GM19035 (cell line): ENCODE results near the gene GSAP.

ENCODE experiments used
- ATAC-seq: cut with Tn5 transposase; IDR thresholded peaks from one replicate; pipeline ENCODE4 v1.9.1; 2021; ENCODE audit not compliant: unreplicated experiment

GSAP gene

DNA sequence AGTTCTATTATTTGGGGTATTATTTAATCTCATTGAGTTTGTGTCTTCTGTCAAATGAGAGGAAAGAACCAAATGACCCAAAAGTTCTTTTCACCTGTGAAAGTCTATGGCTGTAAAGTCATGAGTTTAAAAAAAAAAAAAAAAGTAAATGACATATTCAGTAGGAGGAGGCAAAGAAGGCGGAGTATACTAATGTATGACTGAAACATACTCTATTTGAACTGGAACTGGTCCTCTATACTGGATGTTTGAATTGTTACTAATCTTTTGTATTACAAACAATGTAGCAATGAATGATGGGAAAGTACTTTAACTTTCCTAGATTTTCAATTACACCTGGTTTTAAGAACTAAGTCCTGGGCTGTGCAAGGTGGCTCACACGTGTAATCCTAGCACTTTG is 24.9 kb upstream of the GSAP start:
- no peak for ATAC-seq

GRCh38 chr7:77439572-77439971 is 23.4 kb upstream of the GSAP start:
- ATAC-seq, result no peak

- ATAC-seq, result no peak
These were observed 22.0 kb upstream of the GSAP start for GRCh38 chr7:77438131-77438530.

DNA sequence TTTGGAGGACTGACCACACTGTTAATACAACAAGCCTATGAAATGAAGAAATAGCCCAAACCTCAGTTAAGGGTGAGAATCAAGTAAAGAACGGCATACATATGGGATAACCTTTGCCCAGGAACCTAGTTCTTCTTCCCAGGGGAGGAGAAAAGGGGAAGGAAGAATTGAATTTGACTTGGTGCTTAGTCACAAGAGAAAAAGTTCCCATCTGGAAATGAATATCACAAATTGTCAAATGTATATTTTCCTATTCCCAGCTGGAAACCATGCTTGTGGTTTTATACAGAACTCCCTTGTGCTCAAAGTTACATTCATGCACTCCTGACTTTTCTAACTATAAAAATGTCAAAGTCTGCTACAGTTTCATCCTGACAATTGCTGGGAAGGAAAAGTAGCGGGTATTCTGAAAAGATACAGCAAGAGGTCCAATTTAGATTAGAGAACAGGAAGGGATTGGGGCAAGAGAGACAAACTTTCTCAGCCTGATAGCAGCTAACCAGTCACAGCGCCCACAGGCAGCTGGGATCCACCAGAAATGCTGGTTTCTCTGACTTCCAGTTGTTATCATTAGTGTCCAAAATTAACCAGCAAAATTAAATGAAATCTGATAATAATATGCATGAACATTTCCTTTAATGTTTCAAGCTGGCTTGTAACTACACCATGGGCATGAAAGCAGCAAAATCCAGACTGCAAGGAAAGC is 18.6 kb upstream of the GSAP start:
- ATAC-seq, result no peak

GRCh38 chr7:77433901-77434300 is 17.8 kb upstream of the GSAP start:
- ATAC-seq, result no peak

GRCh38 chr7:77430927-77431326 is 14.8 kb upstream of the GSAP start:
- ATAC-seq, result no peak

DNA sequence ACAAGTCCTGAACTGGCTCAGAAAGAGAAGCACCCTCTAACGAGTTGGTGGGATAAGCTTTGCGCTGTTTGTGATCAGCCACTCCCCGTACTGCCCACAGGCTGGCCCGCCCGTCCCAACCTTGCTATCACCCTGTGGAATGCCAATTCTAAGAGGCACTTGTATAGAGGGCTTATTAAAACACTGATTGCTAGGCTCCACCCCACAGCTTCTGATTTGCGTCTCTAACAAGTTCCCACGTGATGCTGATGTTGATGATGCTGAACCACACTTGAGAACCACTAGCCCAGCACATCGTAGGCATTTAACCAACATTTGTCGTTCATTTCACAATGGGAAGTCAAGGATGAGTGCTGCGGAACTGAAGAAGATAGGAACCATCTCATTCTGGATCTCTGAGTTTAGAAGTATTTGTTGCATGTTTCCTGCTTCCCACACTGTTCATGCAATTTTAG is 12.7 kb upstream of the GSAP start:
- no peak for ATAC-seq

DNA sequence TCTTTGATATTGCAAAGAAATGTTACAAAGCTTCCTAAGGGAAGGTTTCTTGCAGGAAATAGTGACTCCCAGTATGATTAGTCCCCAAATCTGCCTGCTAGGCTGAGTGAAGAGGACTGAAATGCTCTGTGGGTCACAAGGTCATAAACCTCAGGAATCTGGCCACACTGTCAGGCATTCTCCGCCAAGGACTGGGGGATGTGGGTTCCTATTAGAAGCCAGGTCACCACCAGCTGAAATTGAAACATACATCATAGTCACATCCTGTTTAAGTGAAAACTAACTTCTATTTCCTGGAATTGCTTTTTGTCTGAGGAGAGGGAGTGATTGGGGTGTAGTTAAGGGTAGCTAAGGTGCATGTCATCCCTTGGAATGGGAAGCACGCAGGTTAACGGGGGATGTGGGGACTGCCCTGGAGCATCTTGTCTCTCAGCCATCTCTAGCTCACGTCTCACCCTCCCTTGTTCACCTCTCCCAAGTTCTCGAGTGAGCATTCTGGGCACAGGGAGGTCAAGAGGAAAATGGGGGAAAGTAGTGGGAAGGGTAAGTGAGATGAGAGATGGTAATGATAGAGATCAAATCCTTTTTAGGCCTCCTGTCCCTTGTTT is 12.0 kb upstream of the GSAP start:
- ATAC-seq, result no peak

DNA sequence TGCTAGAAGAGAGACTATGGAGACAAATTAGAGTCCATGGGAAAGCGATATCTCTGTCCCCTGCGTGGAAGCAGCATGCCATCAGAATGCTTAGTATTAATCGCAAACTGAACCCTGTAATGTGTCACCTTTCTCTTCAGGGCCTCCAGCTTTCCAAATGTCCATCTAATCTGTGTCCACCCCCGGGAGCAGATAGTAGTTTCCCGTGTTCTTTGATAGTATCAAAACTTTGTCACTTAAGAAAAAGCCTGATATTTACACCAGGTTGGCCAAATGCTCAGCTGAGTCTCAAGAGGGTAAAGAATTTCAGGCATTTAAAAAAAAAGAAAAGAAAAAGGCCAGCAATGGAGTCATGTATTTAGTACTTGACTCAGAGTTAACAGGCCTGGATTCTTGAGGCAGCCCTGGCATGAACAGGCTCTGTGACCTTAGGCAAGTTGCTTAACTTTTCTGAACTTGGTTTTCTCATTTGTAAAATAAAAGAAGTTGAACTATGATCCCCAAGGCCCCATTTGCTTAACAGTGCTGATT is 10.4 kb upstream of the GSAP start:
- ATAC-seq, result no peak

GRCh38 chr7:77426052-77426404 is 9.9 kb upstream of the GSAP start:
- peak; percentile 69 for ATAC-seq

- no peak for ATAC-seq
These were observed 9.2 kb upstream of the GSAP start for GRCh38 chr7:77425101-77426051.

DNA sequence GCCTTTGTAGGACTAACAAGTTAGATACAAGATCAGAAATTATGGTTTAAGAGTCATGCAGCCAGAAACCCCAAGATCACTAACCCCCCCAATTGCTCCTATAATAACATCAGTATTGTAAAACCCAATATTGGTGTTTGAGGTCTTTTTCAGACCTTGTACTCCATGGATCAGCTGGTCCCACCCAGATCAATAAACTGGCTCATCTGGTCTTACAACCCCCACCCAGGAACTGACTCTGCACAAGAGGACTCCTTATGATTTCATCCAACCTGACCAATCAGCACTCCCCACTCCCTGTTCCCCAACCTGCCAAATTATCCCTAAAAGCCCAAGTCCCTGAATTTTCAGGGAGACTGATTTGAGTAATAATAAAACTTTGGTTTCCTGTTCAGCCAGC is 6.4 kb upstream of the GSAP start:
- no peak for ATAC-seq

DNA sequence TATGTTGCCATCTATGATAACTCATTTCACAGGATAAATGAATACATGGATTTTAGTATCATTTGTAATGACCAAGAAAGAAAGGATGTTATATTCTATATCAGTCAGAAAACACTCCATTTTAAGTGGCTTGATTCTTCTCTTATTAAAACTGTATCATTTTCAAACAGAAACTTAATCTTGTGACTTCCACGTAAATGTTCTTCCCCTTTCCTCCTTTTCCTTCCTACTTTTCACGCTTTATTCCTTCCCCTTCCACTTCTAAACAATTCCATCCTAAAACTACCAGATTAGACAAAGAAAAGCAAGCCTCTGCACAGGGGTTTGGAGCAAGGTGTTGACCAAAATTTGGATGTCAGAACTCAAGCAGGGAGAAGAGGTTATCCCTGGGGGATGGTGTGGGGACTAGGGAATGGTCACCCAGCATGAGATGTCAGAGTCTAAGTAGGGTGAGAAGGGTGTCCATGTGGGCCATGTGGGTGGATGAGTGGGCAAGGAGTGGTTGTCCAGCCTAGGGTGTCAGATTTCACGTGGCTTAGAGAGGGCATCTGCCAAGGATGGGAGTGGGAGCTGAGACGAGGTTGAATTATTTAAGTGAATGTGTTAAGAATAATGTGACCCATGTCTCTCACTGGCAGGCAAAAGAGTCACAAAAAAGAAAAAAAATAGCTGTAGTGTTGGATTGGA is 5.0 kb upstream of the GSAP start:
- no peak for ATAC-seq

DNA sequence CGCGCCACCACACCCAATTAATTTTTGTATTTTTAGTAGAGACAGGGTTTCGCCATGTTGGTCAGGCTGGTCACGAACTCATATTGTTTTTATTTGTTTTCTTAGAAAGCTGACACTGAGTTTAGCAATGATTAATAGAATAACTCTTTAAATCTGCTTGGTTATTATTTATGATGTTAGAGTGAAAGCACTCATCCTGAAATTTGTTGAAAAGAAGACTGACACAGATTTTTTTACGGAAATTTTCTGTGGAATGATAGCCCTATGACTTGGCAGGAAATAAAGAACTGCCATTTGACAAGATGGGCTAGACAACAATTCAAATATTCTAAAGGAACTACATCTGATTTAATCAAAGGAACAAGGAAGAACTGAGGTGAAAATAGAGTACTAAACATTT is 4.3 kb upstream of the GSAP start:
- ATAC-seq, result no peak

- no peak for ATAC-seq
These were observed 3.0 kb upstream of the GSAP start for GRCh38 chr7:77419102-77419501.

GRCh38 chr7:77417801-77418200 is 1.7 kb upstream of the GSAP start:
- ATAC-seq, result no peak

GRCh38 chr7:77416621-77417371 is 647 bp upstream of the GSAP start:
- peak; percentile 27 for ATAC-seq

- peak; percentile 37 for ATAC-seq
These were observed 700 bp downstream of the GSAP start for GRCh38 chr7:77415476-77415822.

GRCh38 chr7:77413861-77414424 is 2.2 kb downstream of the GSAP start:
- no peak for ATAC-seq

GRCh38 chr7:77413128-77413527 is 3.0 kb downstream of the GSAP start:
- no peak for ATAC-seq
